PC-9 (cell line): Measurements from ENCODE around the gene CRYL1.

Experiments used
- EZH2 ChIP-seq: fragments of 200-600 bp; sonication (generic); IDR thresholded peaks from 2 replicates; pipeline ENCODE4 v1.8.0; 2017; ENCODE audit warnings: antibody characterized with exemption, low read depth
- TF ChIP-seq, protein P1 (sequence below): fragments of 200-600 bp; sonication (generic); conservative IDR thresholded peaks from 2 replicates; pipeline ENCODE4 v1.6.1; 2017; ENCODE audit warnings: mixed run types, antibody characterized with exemption, mild to moderate bottlenecking, moderate library complexity

DNA sequence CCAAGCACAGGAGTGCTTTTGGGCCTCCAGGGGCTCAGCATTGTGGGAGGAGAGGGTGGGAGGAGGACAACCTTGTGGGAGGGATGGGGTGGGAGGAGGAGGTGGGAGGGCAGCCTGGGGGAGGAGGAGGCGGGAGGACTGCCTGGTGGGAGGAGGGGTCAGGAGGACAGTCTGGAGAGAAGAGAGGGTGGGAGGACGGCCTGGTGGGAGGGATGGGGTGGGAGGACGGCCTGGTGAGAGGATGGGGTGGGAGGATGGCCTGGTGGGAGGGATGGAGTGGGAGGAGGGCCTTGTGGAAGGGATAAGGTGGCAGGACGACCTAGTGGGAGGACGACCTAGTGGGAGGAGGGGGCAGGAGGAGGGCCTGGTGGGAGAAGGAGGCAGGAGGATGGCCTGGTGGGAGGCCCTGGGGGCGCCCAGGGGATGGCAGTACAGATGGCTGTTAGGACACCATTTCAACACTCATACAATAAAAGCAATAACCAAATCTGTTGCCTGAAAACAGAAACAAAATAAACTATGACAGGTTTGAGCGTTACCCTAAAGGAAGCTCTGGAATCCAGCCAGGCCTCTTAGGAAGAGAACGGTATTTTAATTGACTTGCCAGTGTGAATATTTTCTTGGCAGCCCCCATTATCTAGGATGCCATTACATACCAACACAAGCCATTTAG, 63.7 kb downstream of the CRYL1 start:
- TF ChIP-seq, protein P1, sequence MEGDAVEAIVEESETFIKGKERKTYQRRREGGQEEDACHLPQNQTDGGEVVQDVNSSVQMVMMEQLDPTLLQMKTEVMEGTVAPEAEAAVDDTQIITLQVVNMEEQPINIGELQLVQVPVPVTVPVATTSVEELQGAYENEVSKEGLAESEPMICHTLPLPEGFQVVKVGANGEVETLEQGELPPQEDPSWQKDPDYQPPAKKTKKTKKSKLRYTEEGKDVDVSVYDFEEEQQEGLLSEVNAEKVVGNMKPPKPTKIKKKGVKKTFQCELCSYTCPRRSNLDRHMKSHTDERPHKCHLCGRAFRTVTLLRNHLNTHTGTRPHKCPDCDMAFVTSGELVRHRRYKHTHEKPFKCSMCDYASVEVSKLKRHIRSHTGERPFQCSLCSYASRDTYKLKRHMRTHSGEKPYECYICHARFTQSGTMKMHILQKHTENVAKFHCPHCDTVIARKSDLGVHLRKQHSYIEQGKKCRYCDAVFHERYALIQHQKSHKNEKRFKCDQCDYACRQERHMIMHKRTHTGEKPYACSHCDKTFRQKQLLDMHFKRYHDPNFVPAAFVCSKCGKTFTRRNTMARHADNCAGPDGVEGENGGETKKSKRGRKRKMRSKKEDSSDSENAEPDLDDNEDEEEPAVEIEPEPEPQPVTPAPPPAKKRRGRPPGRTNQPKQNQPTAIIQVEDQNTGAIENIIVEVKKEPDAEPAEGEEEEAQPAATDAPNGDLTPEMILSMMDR = no peak
- TF ChIP-seq EZH2 = no peak
